HepG2 (cell line): ENCODE results near the gene OFD1. TPM values are rescaled to one million over a fixed set of nuclear protein-coding genes. Genes with fewer than 3 reads are reported as not detected.

Experiments
- ATAC-seq: fragments of 200-7000 bp; cut with Tn5 transposase; 3 replicates; pipeline ENCODE4 v1.9.1; 2020; ENCODE audit warnings: mild to moderate bottlenecking, moderate library complexity
- BruUV-seq: library from RNA; stranded (reverse); fragments of 400-500 nt; replicated peaks from 2 replicates; lab custom pipeline; 2021; lab: Mats Ljungman, UMichigan
- CTCF ChIA-PET: fragments of 300-600 bp; formaldehyde crosslinking; extraction: SDS; loops from one replicate; lab custom pipeline; 2021; ENCODE audit warnings: low total read pairs, inconsistent platforms, low intra/inter-chr PET ratio; lab: Yijun Ruan, JAX
- POLR2A ChIA-PET: fragments of 350-600 bp; sonication (Branson Sonifier 250); formaldehyde crosslinking; loops from one replicate; lab custom pipeline; 2020; ENCODE audit warnings: antibody characterized with exemption, inconsistent platforms; lab: Yijun Ruan, JAX
- DNase-seq: peaks from one replicate; pipeline ENCODE4 v3.0.0-alpha.2; 2015; ENCODE audit warnings: low spot score
- FAIRE-seq: peaks from 3 replicates; lab custom pipeline; 2011; peaks lifted over from hg19 to GRCh38; lab: Jason Lieb, UNC
- H2AFZ ChIP-seq: one replicate; pipeline ENCODE4 v1.6.1; 2011; ENCODE audit warnings: low read length, inconsistent platforms
- H3K27ac ChIP-seq: fragments of 300-600 bp; 3 replicates; pipeline ENCODE4 v1.8.0; 2011; ENCODE audit warnings: mixed run types, mild to moderate bottlenecking, mixed read lengths, low read length, inconsistent platforms; ENCODE audit not compliant: insufficient read depth; ENCODE audit errors: extremely low read length
- H3K27me3 ChIP-seq, 2 experiments: fragments of 200-600 bp in 1 of 2; 2 replicates in 1 of 2; 3 replicates in 1 of 2; pipeline versions ENCODE4 v1.6.0 to v1.8.0; 2011; ENCODE audit warnings: low read length in 2 of 2, mild to moderate bottlenecking in 2 of 2, moderate library complexity in 2 of 2, inconsistent platforms in 1 of 2; ENCODE audit not compliant: insufficient read depth in 2 of 2, control insufficient read depth in 1 of 2
- H3K36me3 ChIP-seq, 2 experiments: fragments of 200-600 bp in 1 of 2; replicated peaks in 1 of 2; 2 replicates in 1 of 2; 3 replicates in 1 of 2; pipeline versions ENCODE4 v1.5.1 to v1.8.0; 2011; ENCODE audit warnings: low read length in 2 of 2, inconsistent platforms in 1 of 2; ENCODE audit not compliant: insufficient read depth in 2 of 2, control insufficient read depth in 1 of 2
- H3K4me1 ChIP-seq: 2 replicates; pipeline ENCODE4 v1.5.1; 2012; ENCODE audit warnings: low read length, inconsistent platforms; ENCODE audit not compliant: insufficient read depth
- H3K4me2 ChIP-seq: 2 replicates; pipeline ENCODE4 v1.6.0; 2011; ENCODE audit warnings: low read depth, low read length, inconsistent platforms
- H3K4me3 ChIP-seq, 3 experiments: fragments of 200-600 bp in 1 of 3; sonication (generic), shearing (Covaris generic) in 1 of 3; replicated peaks in 1 of 3; 2 replicates each; pipeline ENCODE4 v1.5.1; 2011 to 2016; ENCODE audit warnings: low read length in 3 of 3, inconsistent platforms in 2 of 3, low read depth in 2 of 3, mild to moderate bottlenecking in 2 of 3, control low read depth in 1 of 3, mixed read lengths in 1 of 3; ENCODE audit not compliant: insufficient read depth in 1 of 3
- H3K79me2 ChIP-seq: one replicate; pipeline ENCODE4 v1.6.1; 2011; ENCODE audit warnings: low read length, inconsistent platforms; ENCODE audit not compliant: insufficient read depth
- H3K9ac ChIP-seq: 2 replicates; pipeline ENCODE4 v1.6.0; 2011; ENCODE audit warnings: mild to moderate bottlenecking, low read depth, low read length, inconsistent platforms; ENCODE audit not compliant: insufficient read depth
- H3K9me3 ChIP-seq: 2 replicates; pipeline ENCODE4 v1.5.1; 2012; ENCODE audit warnings: mild to moderate bottlenecking, low read length
- H4K20me1 ChIP-seq: 2 replicates; pipeline ENCODE4 v1.6.0; 2011; ENCODE audit warnings: inconsistent platforms, mild to moderate bottlenecking, low read length, moderate library complexity; ENCODE audit not compliant: insufficient read depth
- AKAP8 ChIP-seq: sonication (generic); formaldehyde crosslinking; IDR thresholded peaks from 2 replicates; pipeline ENCODE4 v1.5.1; 2020; ENCODE audit warnings: mild to moderate bottlenecking, missing genetic modification reagents
- CSRNP2 ChIP-seq: sonication (generic); formaldehyde crosslinking; conservative IDR thresholded peaks from 2 replicates; pipeline ENCODE4 v1.8.0; 2022; ENCODE audit warnings: low read depth, missing genetic modification reagents
- DMTF1 ChIP-seq: sonication (generic); formaldehyde crosslinking; IDR thresholded peaks from 2 replicates; pipeline ENCODE4 v1.4.0; 2020; ENCODE audit warnings: mild to moderate bottlenecking, missing genetic modification reagents
- GLMP ChIP-seq: sonication (generic); formaldehyde crosslinking; IDR thresholded peaks from 2 replicates; pipeline ENCODE4 v1.9.0; 2021; ENCODE audit warnings: missing genetic modification reagents, mild to moderate bottlenecking, borderline replicate concordance
- GPBP1L1 ChIP-seq: sonication (generic); formaldehyde crosslinking; IDR thresholded peaks from 2 replicates; pipeline ENCODE4 v1.5.0; 2020; ENCODE audit warnings: mild to moderate bottlenecking, missing genetic modification reagents
- HNRNPL ChIP-seq: fragments of 200-400 bp; formaldehyde crosslinking; IDR thresholded peaks from 2 replicates; pipeline ENCODE4 v1.6.1; 2017; ENCODE audit warnings: mild to moderate bottlenecking, low read depth, low read length
- KLF13 ChIP-seq: sonication (generic); formaldehyde crosslinking; IDR thresholded peaks from 2 replicates; pipeline ENCODE4 v1.4.0; 2020; ENCODE audit warnings: mild to moderate bottlenecking, missing genetic modification reagents
- KMT2B ChIP-seq: IDR thresholded peaks from 2 replicates; pipeline ENCODE4 v1.6.1; 2016; ENCODE audit warnings: missing genetic modification reagents, missing compliant biosample characterization
- ZNF274 ChIP-seq: sonication (generic); formaldehyde crosslinking; IDR thresholded peaks from 2 replicates; pipeline ENCODE4 v1.5.1; 2020; ENCODE audit warnings: mild to moderate bottlenecking, missing genetic modification reagents
- ZNF3 ChIP-seq: IDR thresholded peaks from 2 replicates; pipeline ENCODE4 v1.7.0; 2017; ENCODE audit warnings: inconsistent platforms
- ZNF362 ChIP-seq: sonication (generic); formaldehyde crosslinking; IDR thresholded peaks from 2 replicates; pipeline ENCODE4 v1.4.0; 2020; ENCODE audit warnings: missing genetic modification reagents, mild to moderate bottlenecking, borderline replicate concordance
- ZNF441 ChIP-seq: sonication (generic); formaldehyde crosslinking; IDR thresholded peaks from 2 replicates; pipeline ENCODE4 v1.7.0; 2021; ENCODE audit warnings: missing genetic modification reagents, borderline replicate concordance
- ZNF550 ChIP-seq: sonication (generic); formaldehyde crosslinking; IDR thresholded peaks from 2 replicates; pipeline ENCODE4 v1.4.0; 2020; ENCODE audit warnings: mild to moderate bottlenecking, missing genetic modification reagents, borderline replicate concordance
- ZNF576 ChIP-seq: sonication (generic); formaldehyde crosslinking; IDR thresholded peaks from 2 replicates; pipeline ENCODE4 v1.4.0; 2020; ENCODE audit warnings: mild to moderate bottlenecking, missing genetic modification reagents
- ZNF577 ChIP-seq: sonication (generic); formaldehyde crosslinking; IDR thresholded peaks from 2 replicates; pipeline ENCODE4 v1.4.0; 2020; ENCODE audit warnings: mild to moderate bottlenecking, low read depth, missing genetic modification reagents, borderline replicate concordance
- ZNF761 ChIP-seq: sonication (generic); formaldehyde crosslinking; conservative IDR thresholded peaks from 2 replicates; pipeline ENCODE4 v1.4.0; 2020; ENCODE audit warnings: mild to moderate bottlenecking, missing genetic modification reagents
- WGBS: methylation state at CpG from one replicate; pipeline ENCODE4 v1.1.6; 2017; ENCODE audit warnings: low lambda C conversion rate; 5-methylcytosine and 5-hydroxymethylcytosine counted together
- in situ Hi-C: cut with HindIII; loops from 2 replicates; pipeline ENCODE4 v1.10.0; 2017; ENCODE audit warnings: low pct_unique_long_range_greater_than_20kb; ENCODE audit not compliant: extremely low pct_ligation_motif_present
- intact Hi-C: fragments of 100-400 bp; cut with micrococcal nuclease; formaldehyde crosslinking; loops from one replicate; pipeline ENCODE4 v1.10.0; 2022; ENCODE audit not compliant: unreplicated experiment
- polyA plus RNA-seq, 8 experiments: library from polyadenylated mRNA; depleted of rRNA in 3 of 8; stranded (reverse) in 7 of 8; unstranded in 1 of 8; fragments of >200 nt; fragmentation: Illumina TruSeq in 4 of 8; extraction: Trizol in 4 of 8; gene quantifications; 2 replicates each; pipeline versions ENCODE4 v1.2.1 to v1.2.3, GENCODE V29; 2011 to 2016; ENCODE audit warnings: low read depth in 4 of 8, missing spikeins in 1 of 8, mixed read lengths in 1 of 8; ENCODE audit not compliant: insufficient read depth in 1 of 8
- total RNA-seq, 5 experiments: library from RNA; depleted of rRNA; stranded (reverse); fragments of >200 nt; fragmentation: Illumina TruSeq; extraction: Trizol; gene quantifications; 2 replicates each; pipeline ENCODE4 v1.2.3, GENCODE V29; 2016; ENCODE audit warnings: low read depth in 1 of 5

OFD1 gene
- total and polyA plus RNA-seq, 2 of the 13 experiments (the other 11 are each of a cell fraction or from before 2014, with no cell fraction given): 14.9 to 16.4 TPM

- H3K27me3 ChIP-seq: no peaks in the 10 kb centered on the region
- H3K27ac ChIP-seq: no peak overlapping the region
- peaks cover 1 to 5% of the 10 kb centered on the region in 2 experiments; a peak in 1 of 5 replicates for H3K36me3 ChIP-seq
- intact Hi-C loops: no loop called here
- ChIA-PET POLR2A (no interaction called here), CTCF (no interaction called here)
- BruUV-seq: no TSS peak
- H3K79me2 ChIP-seq: no peaks in the 10 kb centered on the region
- no peaks in the 10 kb centered on the region for H3K9me3 ChIP-seq
- no peak for ATAC-seq
- no peak overlapping the region for H3K4me2 ChIP-seq
- FAIRE-seq: peak; percentile 52
- no peak overlapping the region for H2AFZ ChIP-seq
- H3K4me3 ChIP-seq: no peak overlapping the region
- no peak overlapping the region for H3K9ac ChIP-seq
- H3K4me1 ChIP-seq: no peaks in the 10 kb centered on the region
- 100% methylated on average over 1 of the region's 9 CpGs for WGBS
- DNase-seq: no peak
- no peaks in the 10 kb centered on the region for H4K20me1 ChIP-seq
- in situ Hi-C loops: no loop called here
- TF ChIP-seq GLMP: no peak
- no peak for TF ChIP-seq KLF13 (CRISPR knock-in tag)
- TF ChIP-seq HNRNPL: no peak
- TF ChIP-seq ZNF362: no peak
- no peak for TF ChIP-seq ZNF441
- TF ChIP-seq ZNF577 (CRISPR knock-in tag): no peak
- no peak for TF ChIP-seq ZNF274 (CRISPR knock-in tag)
- no peak for TF ChIP-seq GPBP1L1 (CRISPR knock-in tag)
- TF ChIP-seq KMT2B (CRISPR knock-in tag): no peak
- TF ChIP-seq ZNF576: no peak
- TF ChIP-seq AKAP8 (CRISPR knock-in tag): no peak
- TF ChIP-seq DMTF1: no peak
- TF ChIP-seq ZNF761 (CRISPR knock-in tag): no peak
- no peak for TF ChIP-seq ZNF550 (CRISPR knock-in tag)
- TF ChIP-seq ZNF3: no peak
- no peak for TF ChIP-seq CSRNP2
Measured at GRCh38 chrX:13716455-13716854, 18.1 kb upstream of the OFD1 start.
